Posterior vena cava (tissue), 2 donors: ENCODE data around the gene JAG2. TPM values are rescaled to one million over a fixed set of nuclear protein-coding genes. Genes with fewer than 3 reads are reported as not detected.

Source experiments
- DNase-seq: peaks from one replicate; pipeline ENCODE4 v3.0.0-alpha.2; 2020; ENCODE audit warnings: low spot score
- intact Hi-C, 2 donors: fragments of 100-400 bp; cut with DNase I; formaldehyde crosslinking; loops; one replicate each; pipeline versions ENCODE4 v1.14.1 to v1.14.2; 2022 to 2023
- total RNA-seq, 2 donors: library from RNA; stranded (reverse); fragmentation: NEBNext Ultra II Directional; extraction: Animal tissue kit (Norgen Biotek cat#: 25700); gene quantifications; one replicate each; pipeline ENCODE4 v1.2.1, GENCODE V29; 2021
- donor health status: DM: yes; HTN: yes; CAD: no.
- donor health status: DM: yes; HTN: yes; CAD: no.

Gene JAG2
- total RNA-seq, 2 donors from 2014 or later: 13.0 to 17.3 TPM

DNA sequence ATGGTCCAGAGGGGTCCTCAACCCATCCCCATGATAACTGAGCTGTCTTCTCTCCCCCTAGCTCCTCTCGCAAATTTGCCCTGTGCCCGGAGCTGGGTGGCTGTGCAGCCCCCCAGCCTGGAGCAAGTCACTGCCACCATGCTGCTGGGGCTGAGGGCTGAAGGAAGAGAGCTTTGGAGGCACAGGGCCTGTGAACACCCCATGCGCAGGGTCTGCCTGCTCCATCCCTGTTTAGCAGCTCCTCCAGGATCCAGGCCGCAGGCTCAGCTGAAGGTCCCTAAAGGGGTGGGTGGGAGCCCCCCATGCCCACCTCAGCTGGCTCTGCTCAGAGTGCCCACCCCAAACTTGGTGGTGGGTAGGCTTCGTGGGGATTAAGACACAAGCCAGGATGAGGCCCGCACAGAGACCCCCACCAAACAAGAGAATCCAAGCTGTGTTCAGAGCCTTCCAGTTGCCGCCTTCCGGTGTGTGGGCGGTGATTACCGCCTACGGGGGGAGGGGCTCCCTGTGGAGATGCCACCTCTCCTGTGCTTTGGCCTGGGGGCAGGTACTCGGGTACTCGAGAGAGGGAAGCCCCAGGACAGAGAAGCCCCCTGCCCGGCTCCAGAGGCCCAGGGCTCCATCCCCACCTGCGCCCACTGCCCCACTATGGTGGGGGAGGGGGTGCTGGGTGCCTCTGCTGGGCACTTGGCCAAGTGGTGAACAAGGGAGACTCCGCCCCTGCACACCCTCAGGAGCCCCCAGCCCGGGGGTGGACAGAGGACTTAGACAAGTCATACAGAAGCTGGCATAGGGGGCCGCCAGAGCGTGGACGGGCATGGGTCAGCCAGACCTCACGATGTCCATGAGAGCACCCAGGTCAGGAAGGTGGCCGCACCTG, 1.4 kb upstream of the JAG2 start:
- intact Hi-C loops: no loop called here
- DNase-seq: no peak

DNA sequence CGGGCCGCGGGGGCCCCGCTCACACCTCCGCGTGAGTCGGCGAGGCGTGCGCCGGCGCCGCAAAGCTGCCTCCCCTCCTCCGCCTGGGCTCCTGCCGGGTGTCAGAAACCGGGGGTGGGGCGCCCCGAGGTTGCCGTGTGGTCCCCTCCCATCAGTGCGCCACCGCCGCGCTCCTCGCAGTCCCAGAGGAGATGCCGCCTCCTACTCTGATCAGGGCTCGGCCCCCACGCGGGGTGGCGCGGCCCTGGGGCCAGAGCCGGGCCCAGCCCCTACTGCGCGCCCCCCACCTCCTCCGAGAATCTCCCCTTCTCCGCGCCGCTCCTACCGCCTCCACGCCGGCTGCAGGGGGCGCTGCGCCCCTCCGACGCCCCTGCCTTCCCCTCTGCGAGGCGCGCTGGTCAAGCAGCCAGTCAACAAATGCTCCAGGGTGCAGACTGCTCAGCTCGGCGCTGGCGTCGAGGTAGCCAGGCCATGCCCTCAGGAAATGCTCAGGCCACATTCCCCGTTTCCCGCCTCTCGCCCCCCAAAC, 467 bp upstream of the JAG2 start:
- DNase-seq: no peak
- intact Hi-C loops: no loop called here

- intact Hi-C loops: no loop called here
- no peak for DNase-seq
Measured at GRCh38 chr14:105168093-105168420, 519 bp downstream of the JAG2 start.

DNA sequence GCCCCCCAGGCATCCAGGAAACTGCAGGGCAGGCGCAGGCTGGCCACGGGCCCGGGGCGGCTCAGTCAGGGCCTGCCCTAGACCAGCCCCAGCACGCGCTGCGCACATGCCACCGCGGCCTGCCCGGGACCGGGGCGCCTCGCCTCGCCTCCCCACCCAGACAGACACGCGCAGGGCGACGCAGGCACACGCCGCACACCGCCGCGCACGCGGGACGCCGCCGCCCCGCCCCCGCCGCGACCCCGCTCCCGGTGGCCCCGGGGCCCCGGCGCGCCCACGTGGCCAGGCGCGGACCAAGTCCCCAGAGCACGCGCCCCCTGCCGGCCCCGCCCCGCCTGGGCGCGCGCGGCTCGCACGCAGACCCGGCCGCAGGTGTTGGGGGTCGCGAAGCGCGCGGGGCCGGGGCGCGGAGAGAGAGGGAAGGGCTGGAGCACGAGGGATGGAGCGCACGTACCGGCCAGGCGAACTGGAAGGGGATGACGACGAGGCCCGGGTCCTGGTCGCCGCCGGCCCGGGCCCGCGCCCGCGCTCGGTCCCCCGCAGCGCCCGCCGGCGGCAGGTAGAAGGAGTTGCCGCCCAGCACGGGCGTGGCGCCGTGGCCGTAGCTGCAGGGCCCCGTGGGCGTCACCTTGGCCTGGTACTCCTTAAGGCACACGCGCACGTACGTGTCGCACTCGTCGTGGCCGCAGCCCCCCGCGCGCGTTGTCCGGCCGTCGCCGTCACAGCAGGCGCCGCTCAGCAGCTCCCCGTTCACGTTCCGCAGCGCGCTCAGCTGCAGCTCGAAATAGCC, 1.1 kb downstream of the JAG2 start:
- intact Hi-C loops: no loop called here
- no peak for DNase-seq

DNA sequence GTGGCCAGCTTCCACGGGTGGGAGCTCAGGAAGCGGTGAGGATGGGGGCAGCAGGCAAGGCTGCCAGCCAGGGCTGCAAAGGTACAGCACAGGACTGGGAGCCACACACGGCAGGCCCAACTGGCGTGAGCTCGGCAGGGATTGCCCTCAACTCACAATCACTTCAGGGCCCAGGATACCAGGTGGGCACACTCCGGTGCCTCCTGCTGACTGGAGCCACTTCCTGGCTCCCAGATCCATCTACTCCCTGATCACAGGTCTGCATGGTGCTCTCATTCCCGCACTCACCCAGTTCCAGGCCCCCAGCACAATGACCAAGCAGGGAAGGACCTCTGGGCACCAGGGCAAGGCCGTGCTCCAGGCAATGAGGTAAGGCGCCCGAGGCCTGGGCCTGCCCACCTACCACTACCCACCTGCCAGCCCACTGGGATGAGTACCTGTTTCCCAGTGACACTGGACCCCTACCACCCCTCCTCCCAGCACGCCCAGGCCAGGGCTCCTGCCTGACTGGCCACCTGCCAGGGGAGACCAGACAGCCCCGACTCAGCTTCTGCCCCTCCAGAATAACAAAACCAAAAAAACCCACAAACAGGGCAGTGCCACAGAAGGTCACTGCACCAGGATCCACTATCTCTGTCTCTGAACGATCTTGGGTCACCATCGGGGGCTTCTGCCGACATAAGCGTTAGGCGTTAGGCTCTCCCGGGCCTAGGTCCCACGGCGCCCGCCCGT, 1.8 kb downstream of the JAG2 start:
- DNase-seq: no peak
- intact Hi-C loops: no loop called here

GRCh38 chr14:105165761-105166485, 2.7 kb downstream of the JAG2 start:
- intact Hi-C loops: no loop called here

GRCh38 chr14:105165134-105165704, 3.4 kb downstream of the JAG2 start:
- intact Hi-C loops: no loop called here
- DNase-seq: no peak

More at GRCh38 chr14:105165761-105166485, 2.7 kb downstream of the JAG2 start:
- DNase-seq: no peak

DNA sequence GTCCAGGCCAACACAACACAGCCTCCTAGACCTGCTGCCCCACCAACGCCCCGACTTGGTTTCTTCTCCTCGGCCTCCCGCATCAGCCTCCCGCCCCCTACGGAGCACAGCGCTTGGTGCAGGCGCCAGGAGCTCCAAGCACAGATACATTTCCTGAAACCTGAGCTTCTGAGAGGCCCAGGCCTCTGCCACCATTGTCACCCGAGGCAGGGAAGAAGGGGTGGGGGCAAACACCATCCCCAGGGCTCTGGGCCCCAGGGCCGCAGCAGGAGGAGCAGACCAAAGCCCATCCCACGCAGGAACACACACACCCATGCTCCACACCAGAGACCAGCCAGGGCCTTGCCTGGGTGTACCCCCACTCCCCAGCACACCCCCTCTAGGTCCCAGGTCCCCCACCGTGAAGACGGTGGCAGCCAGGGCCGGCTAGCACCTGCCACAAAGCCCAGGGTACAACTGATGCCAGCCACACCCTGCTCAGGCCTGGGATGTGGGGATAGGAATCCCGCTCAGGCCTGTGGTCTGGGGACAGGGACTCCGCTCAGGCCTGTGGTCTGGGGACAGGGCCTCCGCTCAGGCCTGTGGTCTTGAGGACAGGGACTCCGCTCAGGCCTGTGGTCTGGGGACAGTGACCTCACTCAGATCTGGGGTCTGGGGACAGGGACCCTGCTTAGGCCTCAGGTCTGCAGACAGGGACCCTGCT, 5.4 kb downstream of the JAG2 start:
- intact Hi-C loops: no loop called here
- no peak for DNase-seq

DNA sequence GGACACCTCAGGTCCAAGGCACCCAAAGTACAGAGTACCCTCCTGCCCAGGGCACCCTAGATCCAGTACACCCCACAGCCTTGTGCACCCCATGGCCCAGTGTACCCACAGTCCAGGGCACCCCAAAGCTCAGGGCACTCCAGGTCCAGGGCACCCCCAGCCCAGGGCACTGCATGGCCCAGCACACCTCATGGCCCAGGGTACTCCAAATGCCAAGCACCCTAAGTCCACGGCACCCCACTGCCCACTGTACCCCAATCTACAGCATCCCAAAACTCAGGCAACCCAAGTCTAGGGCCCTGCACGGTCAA, 6.0 kb downstream of the JAG2 start:
- intact Hi-C loops: no loop called here
- no peak for DNase-seq

DNA sequence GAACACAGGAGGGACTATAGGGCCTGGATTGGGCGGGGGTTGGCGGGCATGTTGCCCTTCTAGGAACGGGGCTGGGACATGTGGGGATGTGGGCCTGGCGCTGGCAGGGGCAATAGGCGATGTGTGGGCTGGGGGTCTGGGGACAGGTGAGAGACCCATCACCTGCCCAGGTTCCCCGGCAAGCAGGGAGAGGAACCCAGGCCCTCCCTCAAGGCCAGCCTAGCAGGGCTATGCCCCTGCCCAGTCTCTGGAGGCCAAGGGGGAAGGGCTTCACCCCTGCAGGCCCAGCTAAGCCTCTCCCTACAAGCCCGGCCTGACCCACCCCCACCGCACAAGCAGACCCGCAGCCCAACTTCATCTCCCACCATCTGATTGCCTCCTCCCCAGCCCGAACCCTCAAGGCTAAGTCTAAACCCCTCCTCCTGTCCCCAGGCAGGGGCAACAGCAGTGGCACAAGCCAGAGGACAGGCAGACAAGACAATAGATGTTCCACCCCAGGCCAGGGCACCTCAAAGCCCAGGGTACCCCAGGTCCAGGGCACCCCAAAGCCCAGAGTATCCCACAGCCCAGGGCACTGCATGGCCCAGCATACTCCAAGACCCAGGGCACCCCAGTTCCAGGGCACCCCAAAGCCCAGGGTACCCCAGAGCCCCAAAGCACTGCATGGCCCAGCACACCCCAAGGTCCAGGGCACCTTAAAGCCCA, 6.5 kb downstream of the JAG2 start:
- intact Hi-C loops: no loop called here
- DNase-seq: peak; percentile 89

GRCh38 chr14:105161309-105161708, 7.3 kb downstream of the JAG2 start:
- intact Hi-C loops: no loop called here
- no peak for DNase-seq

- no peak for DNase-seq
- intact Hi-C loops: no loop called here
Measured at GRCh38 chr14:105160776-105161175, 7.8 kb downstream of the JAG2 start.

DNA sequence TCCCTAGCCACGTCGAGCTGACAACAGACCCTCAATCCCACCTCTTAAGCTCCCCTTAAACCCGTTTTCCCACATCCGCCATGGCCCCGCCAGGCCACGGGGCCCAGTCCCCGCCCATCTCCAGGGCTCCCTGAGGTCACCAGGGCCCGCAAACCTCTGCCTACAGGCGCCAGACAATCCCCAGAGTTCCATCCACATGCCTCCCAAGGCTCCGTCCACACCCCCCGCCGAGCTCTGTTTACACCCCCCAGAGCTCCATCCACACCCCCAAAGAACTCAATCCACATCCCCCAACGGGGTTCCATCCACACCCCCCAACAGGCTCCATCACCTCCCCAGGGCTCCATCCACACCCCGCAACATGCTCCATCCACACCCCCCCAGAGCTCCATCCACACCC, 9.2 kb downstream of the JAG2 start:
- intact Hi-C loops: no loop called here
- no peak for DNase-seq

DNA sequence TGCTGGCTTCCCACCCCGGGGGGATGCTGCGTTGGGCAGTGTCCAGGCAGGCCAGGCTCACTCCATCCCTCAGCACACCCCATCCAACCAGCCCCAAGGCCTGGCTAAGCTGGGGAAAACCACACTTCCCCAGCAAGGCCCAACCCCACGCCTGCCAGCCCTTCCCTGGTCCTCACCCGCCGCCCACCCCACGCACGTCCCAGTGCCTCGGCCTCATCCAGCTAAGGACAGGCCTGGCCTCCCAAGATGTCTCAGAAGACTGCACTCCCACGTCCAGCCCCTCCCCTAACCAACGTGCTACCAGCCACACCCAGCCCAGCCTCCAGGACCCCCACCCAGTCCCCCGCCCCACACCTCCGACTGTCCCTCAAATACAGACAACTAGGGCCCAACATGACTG, 9.8 kb downstream of the JAG2 start:
- intact Hi-C loops: no loop called here
- no peak for DNase-seq

DNA sequence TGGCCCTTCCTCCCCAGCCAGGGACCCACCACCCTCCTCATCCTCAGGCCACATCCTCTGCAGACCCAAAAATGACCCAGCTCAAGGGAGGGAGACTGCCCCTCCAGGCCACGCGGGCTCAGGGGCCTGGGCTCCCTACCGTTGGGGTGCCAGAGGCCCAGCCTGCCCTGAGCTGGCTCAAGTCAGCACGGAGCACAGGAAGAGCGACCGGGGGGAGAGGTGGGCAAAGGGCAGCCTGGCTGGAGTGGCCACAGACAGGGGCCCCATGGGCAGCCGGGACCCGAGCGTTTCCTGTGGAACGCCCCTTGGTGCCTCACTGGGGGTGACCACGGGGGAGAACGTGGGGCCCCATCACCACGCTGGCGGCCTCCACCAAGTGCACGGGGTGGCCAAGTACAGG, 10.7 kb downstream of the JAG2 start:
- DNase-seq: no peak
- intact Hi-C loops: no loop called here

DNA sequence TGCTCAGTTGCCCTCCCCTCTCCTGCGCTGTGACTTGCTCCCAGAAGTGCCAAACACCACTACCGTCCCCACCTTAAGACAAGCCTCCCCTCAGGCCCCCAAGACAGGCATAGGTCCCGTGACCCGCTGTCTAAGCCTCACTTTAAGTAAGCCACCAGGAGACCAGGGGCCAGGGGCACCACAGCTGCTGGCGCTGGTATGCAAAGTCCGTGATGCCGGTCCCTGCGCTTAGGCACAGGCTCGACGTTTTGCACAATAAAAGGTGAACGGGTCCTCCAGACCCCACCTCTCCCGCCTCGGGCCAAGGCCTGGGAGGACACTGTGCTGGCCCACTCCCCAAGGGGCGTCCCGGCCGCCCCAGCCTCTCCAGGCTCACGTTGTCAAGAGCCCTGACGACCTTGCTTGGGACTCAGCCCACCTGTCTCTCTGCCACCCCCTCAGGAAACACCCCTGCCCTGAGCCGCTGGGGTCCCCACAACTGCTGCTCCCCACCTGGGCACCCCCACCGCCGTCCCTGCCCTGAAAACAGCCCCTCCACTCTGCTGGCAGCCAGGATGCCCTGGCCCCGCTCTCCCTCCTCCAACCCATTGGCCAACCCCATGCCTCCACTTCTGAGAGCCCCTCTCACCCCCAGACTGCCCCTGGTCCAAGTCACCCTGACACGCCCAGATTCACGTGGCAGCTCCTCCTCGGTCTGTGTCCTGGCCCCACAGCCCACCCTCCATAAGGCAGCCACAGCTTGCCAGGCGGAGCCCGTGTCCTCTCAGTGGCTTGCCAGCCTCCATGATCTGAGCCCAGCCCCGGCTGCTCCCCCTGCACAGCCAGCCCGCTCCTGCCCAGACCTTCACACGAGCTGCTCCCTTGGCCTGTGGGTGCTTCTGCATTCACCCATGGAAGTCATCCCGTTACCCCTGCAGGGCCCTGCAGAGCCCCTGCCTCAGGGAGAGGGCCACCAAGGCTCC, 11.9 kb downstream of the JAG2 start:
- DNase-seq: no peak
- intact Hi-C loops: no loop called here
